SJCRH30 (cell line): Measurements from ENCODE around the gene NADK. TPM values are rescaled to one million over a fixed set of nuclear protein-coding genes. Genes with fewer than 3 reads are reported as not detected.

Experiments
- DNase-seq, 2 experiments: peaks; one replicate each; pipeline ENCODE4 v3.0.0-alpha.2; 2015 to 2020
- H3K27ac ChIP-seq: fragments of 250-450 bp; sonication (Bioruptor Pico); 2 replicates; pipeline ENCODE4 v1.5.1; 2020; ENCODE audit warnings: mild to moderate bottlenecking, moderate library complexity
- H3K27me3 ChIP-seq: fragments of 250-450 bp; sonication (Bioruptor Pico); 2 replicates; pipeline ENCODE4 v1.5.1; 2020; ENCODE audit warnings: mild to moderate bottlenecking, moderate library complexity
- H3K36me3 ChIP-seq: fragments of 250-450 bp; sonication (Bioruptor Pico); 2 replicates; pipeline ENCODE4 v1.5.1; 2020; ENCODE audit warnings: mild to moderate bottlenecking, moderate library complexity
- H3K4me1 ChIP-seq: fragments of 250-450 bp; sonication (Bioruptor Pico); 2 replicates; pipeline ENCODE4 v1.5.1; 2020; ENCODE audit warnings: mild to moderate bottlenecking, moderate library complexity
- H3K4me3 ChIP-seq: fragments of 250-450 bp; sonication (Bioruptor Pico); 2 replicates; pipeline ENCODE4 v1.5.1; 2020; ENCODE audit warnings: mild to moderate bottlenecking, moderate library complexity
- H3K9me3 ChIP-seq: fragments of 250-450 bp; sonication (Bioruptor Pico); replicated peaks from 2 replicates; pipeline ENCODE4 v1.5.1; 2020; ENCODE audit warnings: mild to moderate bottlenecking, moderate library complexity
- total RNA-seq: library from RNA; depleted of rRNA; stranded (reverse); fragments of >200 nt; shearing (Covaris generic); gene quantifications from 2 replicates; pipeline ENCODE4 v1.2.3, GENCODE V29; 2014

The NADK gene
- total RNA-seq, 1 experiment from 2014 or later: 74.6 TPM

GRCh38 chr1:1796466-1796865 lies 18.2 kb upstream of the NADK start:
- Histone ChIP-seq H3K4me1 (no peaks in the 10 kb centered on the region), H3K27ac (no peak overlapping the region), H3K27me3 (no peaks in the 10 kb centered on the region), H3K9me3 (no peaks in the 10 kb centered on the region), H3K36me3 (peaks cover 93% of the 10 kb centered on the region), H3K4me3 (no peak overlapping the region)
- DNase-seq: no peak

- H3K9me3 ChIP-seq: no peaks in the 10 kb centered on the region
- H3K4me3 ChIP-seq: no peak overlapping the region
- no peaks in the 10 kb centered on the region for H3K27me3 ChIP-seq
- peaks cover 89% of the 10 kb centered on the region for H3K36me3 ChIP-seq
- H3K27ac ChIP-seq: no peak overlapping the region
- no peaks in the 10 kb centered on the region for H3K4me1 ChIP-seq
- no peak for DNase-seq
These were observed 16.7 kb upstream of the NADK start for GRCh38 chr1:1794999-1795398.

- Histone ChIP-seq H3K27me3 (no peaks in the 10 kb centered on the region), H3K4me3 (no peak overlapping the region), H3K4me1 (no peaks in the 10 kb centered on the region), H3K9me3 (no peaks in the 10 kb centered on the region), H3K36me3 (peaks cover 88% of the 10 kb centered on the region), H3K27ac (no peak overlapping the region)
- no peak for DNase-seq
These were observed 15.4 kb upstream of the NADK start for GRCh38 chr1:1793481-1794244.

- peak in 1 of 2 experiments; percentile 41 for DNase-seq
- H3K27ac ChIP-seq: no peak overlapping the region
- H3K36me3 ChIP-seq: peaks cover 82% of the 10 kb centered on the region
- H3K4me1 ChIP-seq: no peaks in the 10 kb centered on the region
- H3K9me3 ChIP-seq: no peaks in the 10 kb centered on the region
- no peaks in the 10 kb centered on the region for H3K27me3 ChIP-seq
- H3K4me3 ChIP-seq: no peak overlapping the region
These were observed 10.6 kb upstream of the NADK start for GRCh38 chr1:1788646-1789431.

GRCh38 chr1:1788136-1788535 lies 9.9 kb upstream of the NADK start:
- peaks cover 77% of the 10 kb centered on the region for H3K36me3 ChIP-seq

GRCh38 chr1:1786836-1787605 lies 8.8 kb upstream of the NADK start:
- Histone ChIP-seq H3K9me3 (no peaks in the 10 kb centered on the region), H3K4me3 (no peak overlapping the region), H3K27ac (no peak overlapping the region), H3K36me3 (peaks cover 66% of the 10 kb centered on the region), H3K4me1 (no peaks in the 10 kb centered on the region), H3K27me3 (no peaks in the 10 kb centered on the region)
- no peak for DNase-seq

More at GRCh38 chr1:1788136-1788535, 9.9 kb upstream of the NADK start:
- no peak for DNase-seq
- Histone ChIP-seq H3K4me3 (no peak overlapping the region), H3K9me3 (no peaks in the 10 kb centered on the region), H3K27me3 (no peaks in the 10 kb centered on the region), H3K27ac (no peak overlapping the region), H3K4me1 (no peaks in the 10 kb centered on the region)

- no peaks in the 10 kb centered on the region for H3K9me3 ChIP-seq
- H3K4me3 ChIP-seq: no peak overlapping the region
- DNase-seq: no peak
- H3K36me3 ChIP-seq: peaks cover 57% of the 10 kb centered on the region
- no peak overlapping the region for H3K27ac ChIP-seq
- no peaks in the 10 kb centered on the region for H3K27me3 ChIP-seq
- H3K4me1 ChIP-seq: no peaks in the 10 kb centered on the region
These were observed 7.4 kb upstream of the NADK start for GRCh38 chr1:1785666-1786065.

GRCh38 chr1:1784933-1785332 lies 6.7 kb upstream of the NADK start:
- H3K27me3 ChIP-seq: no peaks in the 10 kb centered on the region

GRCh38 chr1:1783320-1783719 lies 5.0 kb upstream of the NADK start:
- Histone ChIP-seq H3K4me1 (peaks cover 5% of the 10 kb centered on the region; the same call in 1 of the 2 replicates), H3K4me3 (no peak overlapping the region), H3K9me3 (no peaks in the 10 kb centered on the region), H3K36me3 (peaks cover 36% of the 10 kb centered on the region), H3K27ac (no peak overlapping the region), H3K27me3 (no peaks in the 10 kb centered on the region)
- no peak for DNase-seq

More at GRCh38 chr1:1784933-1785332, 6.7 kb upstream of the NADK start:
- Histone ChIP-seq H3K9me3 (no peaks in the 10 kb centered on the region), H3K27ac (no peak overlapping the region), H3K4me3 (no peak overlapping the region), H3K36me3 (peaks cover 49% of the 10 kb centered on the region), H3K4me1 (no peaks in the 10 kb centered on the region)
- DNase-seq: no peak

- H3K9me3 ChIP-seq: no peaks in the 10 kb centered on the region
- H3K27ac ChIP-seq: no peak overlapping the region
- DNase-seq: no peak
- H3K4me1 ChIP-seq: peaks cover 5% of the 10 kb centered on the region; the same call in 1 of the 2 replicates
- no peaks in the 10 kb centered on the region for H3K27me3 ChIP-seq
- no peak overlapping the region for H3K4me3 ChIP-seq
- peaks cover 30% of the 10 kb centered on the region for H3K36me3 ChIP-seq
These were observed 4.3 kb upstream of the NADK start for GRCh38 chr1:1782399-1783221.

- no peaks in the 10 kb centered on the region for H3K27me3 ChIP-seq
- no peak for DNase-seq
- peaks cover 20% of the 10 kb centered on the region for H3K36me3 ChIP-seq
- H3K4me1 ChIP-seq: peaks cover 9% of the 10 kb centered on the region
- H3K9me3 ChIP-seq: no peaks in the 10 kb centered on the region
- H3K4me3 ChIP-seq: no peak overlapping the region
- no peak overlapping the region for H3K27ac ChIP-seq
These were observed 3.2 kb upstream of the NADK start for GRCh38 chr1:1781526-1781903.

GRCh38 chr1:1780598-1781525 lies 2.6 kb upstream of the NADK start:
- H3K4me1 ChIP-seq: peaks cover 9% of the 10 kb centered on the region
- DNase-seq: no peak
- H3K27me3 ChIP-seq: no peaks in the 10 kb centered on the region
- H3K27ac ChIP-seq: no peak overlapping the region
- H3K36me3 ChIP-seq: peaks cover 14% of the 10 kb centered on the region
- no peak overlapping the region for H3K4me3 ChIP-seq
- no peaks in the 10 kb centered on the region for H3K9me3 ChIP-seq
